Measurements from ENCODE around the gene RASSF1.

RASSF1 gene

GRCh38 chr3:50318615-50319014 lies 22.0 kb downstream of the RASSF1 start:
- no peak for TF ChIP-seq CTCF (IDR thresholded peaks at IDR 0.05)

GRCh38 chr3:50318163-50318562 lies 22.5 kb downstream of the RASSF1 start:
- no peak for TF ChIP-seq CTCF (IDR thresholded peaks at IDR 0.05)

DNA sequence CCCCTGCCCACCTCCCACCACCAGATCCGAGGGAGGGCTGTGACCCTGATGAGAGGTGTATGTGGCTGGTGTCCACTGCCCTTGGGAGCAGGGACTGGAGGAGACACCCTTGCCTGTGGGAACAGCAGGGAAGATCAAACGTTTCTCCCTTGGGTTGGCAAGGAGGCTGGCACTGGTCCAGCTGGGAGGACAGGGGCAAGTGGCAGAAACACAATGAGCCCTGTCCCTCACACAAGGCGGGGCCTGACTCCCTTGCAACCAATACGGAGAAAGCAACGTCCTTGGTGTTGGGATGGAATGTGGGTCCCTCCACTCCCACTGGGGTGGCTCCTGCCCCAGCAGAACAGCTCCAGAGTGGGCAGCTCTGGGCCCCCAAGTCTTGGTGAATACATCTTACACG lies 23.3 kb downstream of the RASSF1 start:
- no peak for TF ChIP-seq CTCF (IDR thresholded peaks at IDR 0.05)

DNA sequence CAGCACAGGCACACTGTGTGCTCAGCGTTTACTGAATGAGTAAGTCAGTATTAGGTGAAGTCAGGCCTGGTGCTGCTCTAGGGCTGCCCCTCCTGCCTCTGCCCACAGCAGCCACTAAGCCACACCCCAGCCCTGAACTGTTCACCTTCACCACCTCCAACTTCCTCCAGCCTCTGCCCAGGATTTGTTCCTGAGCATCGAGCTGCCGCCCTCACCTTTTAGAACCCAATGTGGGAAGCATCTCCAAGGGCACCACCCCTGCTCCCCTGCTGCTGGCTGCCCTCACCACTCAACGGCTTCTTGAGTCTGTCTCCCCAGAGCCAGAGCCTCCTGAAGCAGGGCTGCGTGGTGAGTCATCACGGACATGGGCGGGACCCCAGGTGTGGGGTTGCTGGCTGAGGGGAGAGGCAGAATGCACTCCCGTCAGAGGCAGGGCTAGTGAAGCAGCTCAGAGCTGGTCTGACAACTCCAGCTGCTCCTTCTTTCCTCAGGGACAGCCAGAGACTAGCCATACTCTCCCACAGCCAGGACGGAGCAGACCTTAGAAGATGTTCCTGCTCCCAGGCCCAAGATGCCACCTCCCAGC lies 23.9 kb downstream of the RASSF1 start:
- TF ChIP-seq CTCF (IDR thresholded peaks at IDR 0.05): no peak

GRCh38 chr3:50314816-50315215 lies 25.8 kb downstream of the RASSF1 start:
- TF ChIP-seq CTCF (IDR thresholded peaks at IDR 0.05): no peak

DNA sequence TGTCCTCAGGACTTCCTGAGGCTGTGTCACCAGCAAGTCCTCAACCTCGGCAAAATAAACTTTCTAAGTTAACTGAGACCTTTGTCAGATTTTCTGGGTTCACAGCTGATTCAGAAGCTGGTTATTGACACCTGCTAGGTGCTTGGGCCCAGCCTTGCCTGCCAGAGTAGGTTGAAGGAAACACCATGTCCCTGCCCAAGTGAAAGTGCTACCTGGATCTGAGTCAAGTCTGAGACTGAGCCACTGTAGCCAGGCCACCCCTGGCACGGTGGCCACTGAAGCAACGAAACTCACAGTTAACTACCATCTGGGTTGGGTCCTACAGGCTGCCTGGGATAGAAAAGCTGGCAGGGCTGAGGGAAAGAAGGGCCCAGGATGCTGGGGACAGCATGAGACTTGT lies 26.3 kb downstream of the RASSF1 start:
- TF ChIP-seq CTCF (IDR thresholded peaks at IDR 0.05): no peak

DNA sequence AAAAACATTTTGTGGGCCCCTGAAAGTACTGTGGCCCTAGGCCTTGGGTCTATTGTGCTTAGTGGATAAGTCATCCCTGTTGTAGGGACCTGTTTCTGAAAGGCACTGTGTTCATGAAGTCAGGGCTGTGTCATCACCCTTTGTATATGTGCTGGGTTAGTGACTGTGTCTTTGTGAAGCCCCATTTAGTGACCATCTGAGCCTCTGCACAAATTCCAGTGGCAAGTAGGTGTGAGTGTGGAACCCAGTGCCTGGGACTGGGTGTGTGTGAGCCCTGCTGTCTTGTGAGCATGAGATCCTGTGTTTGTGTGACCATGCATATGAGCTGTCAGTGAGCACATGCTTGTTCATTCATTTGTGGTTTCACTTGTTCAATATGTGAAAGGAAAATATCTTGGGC lies 36.0 kb downstream of the RASSF1 start:
- no peak for TF ChIP-seq CTCF (IDR thresholded peaks at IDR 0.05)
